WTC11 (cell line): ENCODE data around the gene ERC1.

Experiments used
- CDX4 ChIP-seq: fragments of 250-450 bp; sonication (Bioruptor Pico); IDR thresholded peaks from 2 replicates; pipeline ENCODE4 v1.9.0; 2021; ENCODE audit warnings: moderate library complexity, mild to moderate bottlenecking, inconsistent platforms, borderline replicate concordance
- CREB1 ChIP-seq: sonication (generic); formaldehyde crosslinking; IDR thresholded peaks from 2 replicates; pipeline ENCODE4 v1.8.0; 2023; ENCODE audit warnings: mild to moderate bottlenecking, missing genetic modification reagents
- CTCF ChIP-seq: fragments of 200-600 bp; IDR thresholded peaks from 2 replicates; pipeline ENCODE4 v1.8.0; 2022; ENCODE audit warnings: antibody characterized with exemption
- NFYB ChIP-seq: sonication (generic); formaldehyde crosslinking; conservative IDR thresholded peaks from 2 replicates; pipeline ENCODE4 v1.8.0; 2022; ENCODE audit warnings: low read depth, missing genetic modification reagents
- SP1 ChIP-seq: sonication (generic); formaldehyde crosslinking; conservative IDR thresholded peaks from 2 replicates; pipeline ENCODE4 v1.8.1; 2022; ENCODE audit warnings: missing genetic modification reagents
- USF1 ChIP-seq: sonication (generic); formaldehyde crosslinking; IDR thresholded peaks from 2 replicates; pipeline ENCODE4 v1.8.0; 2022; ENCODE audit warnings: mild to moderate bottlenecking, missing genetic modification reagents
- ZNF423 ChIP-seq: fragments of 250-450 bp; sonication (Bioruptor Pico); IDR thresholded peaks from 2 replicates; pipeline ENCODE4 v2.1.2; 2022; ENCODE audit warnings: mild to moderate bottlenecking, moderate library complexity
- TF ChIP-seq, protein P1 (sequence below): sonication (generic); formaldehyde crosslinking; IDR thresholded peaks from 2 replicates; pipeline ENCODE4 v1.8.1; 2022; ENCODE audit warnings: low read depth, mild to moderate bottlenecking, moderate library complexity, missing genetic modification reagents, borderline replicate concordance
- TF ChIP-seq, protein P2 (sequence below): sonication (generic); formaldehyde crosslinking; IDR thresholded peaks from 2 replicates; pipeline ENCODE4 v1.8.0; 2022; ENCODE audit warnings: missing genetic modification reagents

DNA sequence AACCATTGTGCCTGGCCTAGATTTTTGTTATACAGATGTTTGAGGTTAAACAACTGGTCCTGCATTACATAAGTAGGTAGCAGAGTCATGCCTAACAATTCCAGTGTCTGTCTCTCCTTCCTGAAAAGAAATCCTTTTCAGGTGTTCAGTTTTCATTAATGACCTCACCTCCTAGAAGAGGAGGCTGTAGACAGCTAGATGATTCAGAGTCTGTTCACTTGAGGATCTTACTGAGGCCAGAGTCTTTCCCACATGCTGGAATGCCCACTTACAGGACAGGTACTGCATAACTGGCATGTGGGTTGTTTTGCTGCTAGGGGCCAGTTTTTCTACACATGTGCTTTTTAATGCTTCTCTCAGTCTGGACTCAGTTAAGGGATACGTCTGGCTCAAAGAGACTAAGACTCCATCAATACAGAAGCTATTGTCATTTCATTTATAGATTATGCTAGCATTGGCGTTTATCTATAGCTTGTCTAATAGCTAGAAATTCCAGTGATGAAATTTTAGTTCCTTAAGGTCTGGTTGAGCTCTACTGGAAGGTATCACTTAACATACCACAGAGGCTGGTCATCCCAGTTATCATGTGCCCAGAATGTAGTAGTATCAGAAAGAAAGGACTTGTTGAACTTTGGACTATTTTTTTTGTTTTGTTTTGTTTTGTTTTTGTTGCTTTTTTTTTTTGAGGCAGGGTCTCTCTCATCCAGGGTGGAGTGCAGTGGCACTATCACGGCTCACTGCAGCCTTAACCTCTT is 206.4 kb downstream of the ERC1 start:
- TF ChIP-seq ZNF423 (CRISPR knock-in tag): no peak
- no peak for TF ChIP-seq CTCF
- no peak for TF ChIP-seq CREB1 (CRISPR knock-in tag)
- TF ChIP-seq, protein P1, sequence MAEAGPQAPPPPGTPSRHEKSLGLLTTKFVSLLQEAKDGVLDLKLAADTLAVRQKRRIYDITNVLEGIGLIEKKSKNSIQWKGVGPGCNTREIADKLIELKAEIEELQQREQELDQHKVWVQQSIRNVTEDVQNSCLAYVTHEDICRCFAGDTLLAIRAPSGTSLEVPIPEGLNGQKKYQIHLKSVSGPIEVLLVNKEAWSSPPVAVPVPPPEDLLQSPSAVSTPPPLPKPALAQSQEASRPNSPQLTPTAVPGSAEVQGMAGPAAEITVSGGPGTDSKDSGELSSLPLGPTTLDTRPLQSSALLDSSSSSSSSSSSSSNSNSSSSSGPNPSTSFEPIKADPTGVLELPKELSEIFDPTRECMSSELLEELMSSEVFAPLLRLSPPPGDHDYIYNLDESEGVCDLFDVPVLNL: no peak
- no peak for TF ChIP-seq SP1 (CRISPR knock-in tag)
- TF ChIP-seq CDX4: no peak
- no peak for TF ChIP-seq NFYB (CRISPR knock-in tag)
- no peak for TF ChIP-seq USF1 (CRISPR knock-in tag)
- TF ChIP-seq, protein P2, sequence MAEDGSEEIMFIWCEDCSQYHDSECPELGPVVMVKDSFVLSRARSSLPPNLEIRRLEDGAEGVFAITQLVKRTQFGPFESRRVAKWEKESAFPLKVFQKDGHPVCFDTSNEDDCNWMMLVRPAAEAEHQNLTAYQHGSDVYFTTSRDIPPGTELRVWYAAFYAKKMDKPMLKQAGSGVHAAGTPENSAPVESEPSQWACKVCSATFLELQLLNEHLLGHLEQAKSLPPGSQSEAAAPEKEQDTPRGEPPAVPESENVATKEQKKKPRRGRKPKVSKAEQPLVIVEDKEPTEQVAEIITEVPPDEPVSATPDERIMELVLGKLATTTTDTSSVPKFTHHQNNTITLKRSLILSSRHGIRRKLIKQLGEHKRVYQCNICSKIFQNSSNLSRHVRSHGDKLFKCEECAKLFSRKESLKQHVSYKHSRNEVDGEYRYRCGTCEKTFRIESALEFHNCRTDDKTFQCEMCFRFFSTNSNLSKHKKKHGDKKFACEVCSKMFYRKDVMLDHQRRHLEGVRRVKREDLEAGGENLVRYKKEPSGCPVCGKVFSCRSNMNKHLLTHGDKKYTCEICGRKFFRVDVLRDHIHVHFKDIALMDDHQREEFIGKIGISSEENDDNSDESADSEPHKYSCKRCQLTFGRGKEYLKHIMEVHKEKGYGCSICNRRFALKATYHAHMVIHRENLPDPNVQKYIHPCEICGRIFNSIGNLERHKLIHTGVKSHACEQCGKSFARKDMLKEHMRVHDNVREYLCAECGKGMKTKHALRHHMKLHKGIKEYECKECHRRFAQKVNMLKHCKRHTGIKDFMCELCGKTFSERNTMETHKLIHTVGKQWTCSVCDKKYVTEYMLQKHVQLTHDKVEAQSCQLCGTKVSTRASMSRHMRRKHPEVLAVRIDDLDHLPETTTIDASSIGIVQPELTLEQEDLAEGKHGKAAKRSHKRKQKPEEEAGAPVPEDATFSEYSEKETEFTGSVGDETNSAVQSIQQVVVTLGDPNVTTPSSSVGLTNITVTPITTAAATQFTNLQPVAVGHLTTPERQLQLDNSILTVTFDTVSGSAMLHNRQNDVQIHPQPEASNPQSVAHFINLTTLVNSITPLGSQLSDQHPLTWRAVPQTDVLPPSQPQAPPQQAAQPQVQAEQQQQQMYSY (CRISPR knock-in tag): no peak
